Neural cell (in vitro differentiated cells): Measurements from ENCODE around the gene TSPAN17. TPM values are rescaled to one million over a fixed set of nuclear protein-coding genes. Genes with fewer than 3 reads are reported as not detected.

ENCODE experiments used
- H2AFZ ChIP-seq: fragments of 200-600, 300-800 bp; sonication (generic), shearing (Covaris generic); 2 replicates; pipeline ENCODE4 v1.6.0; 2014; ENCODE audit warnings: low read depth, mild to moderate bottlenecking, antibody characterized with exemption, low read length, moderate library complexity
- H3F3A ChIP-seq: fragments of 200-600 bp; shearing (Covaris generic); 2 replicates; pipeline ENCODE4 v1.6.1; 2016; ENCODE audit warnings: mild to moderate bottlenecking, moderate library complexity, mixed read lengths, antibody characterized with exemption, low read length; ENCODE audit not compliant: insufficient read depth, poor library complexity, severe bottlenecking
- H3K27ac ChIP-seq: fragments of 200-600, 300-800 bp; sonication (generic), shearing (Covaris generic); 2 replicates; pipeline ENCODE4 v1.5.1; 2014; ENCODE audit warnings: mild to moderate bottlenecking, low read length, moderate library complexity
- H3K27me3 ChIP-seq: fragments of 300-800, 200-600 bp; sonication (generic), shearing (Covaris generic); 2 replicates; pipeline ENCODE4 v1.6.0; 2014; ENCODE audit warnings: mild to moderate bottlenecking, low read depth, low read length, moderate library complexity; ENCODE audit not compliant: insufficient read depth
- H3K36me3 ChIP-seq: fragments of 300-800, 200-600 bp; sonication (generic), shearing (Covaris generic); 2 replicates; pipeline ENCODE4 v1.5.1; 2014; ENCODE audit warnings: mild to moderate bottlenecking, antibody characterized with exemption, low read length, moderate library complexity; ENCODE audit not compliant: insufficient read depth
- H3K4me2 ChIP-seq: fragments of 300-800, 200-600 bp; sonication (generic), shearing (Covaris generic); 2 replicates; pipeline ENCODE4 v1.6.0; 2014; ENCODE audit warnings: mild to moderate bottlenecking, low read length
- H3K4me3 ChIP-seq: fragments of 300-800, 200-600 bp; sonication (generic), shearing (Covaris generic); 2 replicates; pipeline ENCODE4 v1.5.1; 2014; ENCODE audit warnings: mild to moderate bottlenecking, low read length, moderate library complexity
- H3K79me2 ChIP-seq: fragments of 200-600 bp; shearing (Covaris generic); replicated peaks from 2 replicates; pipeline ENCODE4 v1.6.0; 2014; ENCODE audit warnings: mild to moderate bottlenecking, low read length, moderate library complexity; ENCODE audit not compliant: insufficient read depth
- H3K9ac ChIP-seq: fragments of 300-800, 200-600 bp; sonication (generic), shearing (Covaris generic); 2 replicates; pipeline ENCODE4 v1.6.1; 2016; ENCODE audit warnings: mild to moderate bottlenecking, low read length, mixed read lengths
- H3K9me2 ChIP-seq: fragments of 200-600 bp; shearing (Covaris generic); 2 replicates; pipeline ENCODE4 v1.6.1; 2016; ENCODE audit warnings: mild to moderate bottlenecking, low read length, mixed read lengths; ENCODE audit not compliant: insufficient read depth
- H3K9me3 ChIP-seq: fragments of 200-600, 300-800 bp; sonication (generic), shearing (Covaris generic); 2 replicates; pipeline ENCODE4 v1.6.1; 2016; ENCODE audit warnings: mild to moderate bottlenecking, mixed run types, low read length, moderate library complexity, mixed read lengths
- H4K20me1 ChIP-seq: fragments of 200-600 bp; shearing (Covaris generic); 2 replicates; pipeline ENCODE4 v1.6.1; 2016; ENCODE audit warnings: mild to moderate bottlenecking, mixed run types; ENCODE audit not compliant: insufficient read depth
- EP300 ChIP-seq: fragments of 450-650 bp; conservative IDR thresholded peaks from 2 replicates; pipeline ENCODE4 v1.6.1; 2014; ENCODE audit warnings: antibody characterized with exemption, mild to moderate bottlenecking, moderate library complexity; ENCODE audit not compliant: poor library complexity, severe bottlenecking
- EZH2 ChIP-seq: fragments of 200-600, 300-800 bp; shearing (Covaris generic), sonication (generic); IDR thresholded peaks from 2 replicates; pipeline ENCODE4 v1.6.1; 2014; ENCODE audit warnings: antibody characterized with exemption, low read length, borderline replicate concordance, mild to moderate bottlenecking; ENCODE audit not compliant: insufficient read depth, poor library complexity, severe bottlenecking
- MXI1 ChIP-seq: fragments of 450-650 bp; conservative IDR thresholded peaks from 2 replicates; pipeline ENCODE4 v1.6.1; 2014; ENCODE audit warnings: antibody characterized with exemption, mild to moderate bottlenecking; ENCODE audit not compliant: poor library complexity, severe bottlenecking
- POLR2AphosphoS5 ChIP-seq: IDR thresholded peaks from 2 replicates; pipeline ENCODE4 v1.6.1; 2012
- RAD21 ChIP-seq: fragments of 450-650 bp; conservative IDR thresholded peaks from 2 replicates; pipeline ENCODE4 v1.6.1; 2014; ENCODE audit warnings: antibody characterized with exemption, mild to moderate bottlenecking, moderate library complexity
- SMC3 ChIP-seq: fragments of 450-650 bp; conservative IDR thresholded peaks from 2 replicates; pipeline ENCODE4 v1.6.1; 2014; ENCODE audit warnings: antibody characterized with exemption, mild to moderate bottlenecking, moderate library complexity; ENCODE audit not compliant: poor library complexity
- TAF1 ChIP-seq: IDR thresholded peaks from 2 replicates; pipeline ENCODE4 v1.6.1; 2012; ENCODE audit warnings: low read depth
- polyA plus RNA-seq: library from polyadenylated mRNA; depleted of rRNA; stranded (reverse); fragments of >200 nt; gene quantifications from 2 replicates; pipeline ENCODE4 v1.2.3, GENCODE V29; 2014
- TF ChIP-seq, protein P1 (sequence below): IDR thresholded peaks from 2 replicates; pipeline ENCODE4 v1.6.1; 2012; ENCODE audit warnings: borderline replicate concordance
- TF ChIP-seq, protein P2 (sequence below): fragments of 450-650 bp; IDR thresholded peaks from 2 replicates; pipeline ENCODE4 v1.5.1; 2014; ENCODE audit warnings: antibody characterized with exemption, mild to moderate bottlenecking, moderate library complexity; ENCODE audit not compliant: poor library complexity, severe bottlenecking

TSPAN17 gene
- polyA plus RNA-seq, 1 donor from 2014 or later = 66.4 TPM

DNA sequence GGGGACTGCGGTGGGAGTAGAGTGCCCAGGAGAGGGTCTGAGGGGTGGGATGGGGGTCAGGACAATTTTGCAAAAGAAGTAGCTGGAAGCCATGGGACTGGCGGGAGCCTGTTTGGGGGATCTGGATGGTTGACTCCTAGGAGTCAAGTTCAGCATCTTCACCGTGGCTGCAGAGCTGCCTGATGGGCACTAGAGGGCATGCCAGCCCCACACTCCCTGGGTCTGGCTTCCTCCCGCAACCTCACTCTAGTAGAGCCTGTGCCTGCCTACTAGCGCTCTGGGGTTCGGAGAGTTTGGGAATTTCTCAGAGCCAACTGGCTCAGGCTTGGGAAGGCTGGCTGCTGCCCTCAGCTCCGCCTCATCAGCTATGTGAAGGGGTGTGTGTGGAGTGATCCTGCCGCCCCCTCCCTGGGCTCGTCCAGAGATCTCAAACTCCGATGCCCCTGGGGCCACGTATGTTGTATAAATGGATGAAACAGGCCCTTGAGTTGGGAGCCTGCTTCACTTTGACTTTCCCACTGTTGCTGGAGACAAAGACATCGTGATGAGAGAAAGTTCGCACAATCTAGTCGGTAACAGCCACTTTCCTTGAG is 10.8 kb downstream of the TSPAN17 start:
- Histone ChIP-seq H3K27me3 (no peaks in the 10 kb centered on the region), H4K20me1 (no peaks in the 10 kb centered on the region), H3K4me3 (no peak overlapping the region), H2AFZ (no peak overlapping the region), H3K9me2 (no peaks in the 10 kb centered on the region), H3K9ac (no peak overlapping the region), H3K27ac (no peak overlapping the region), H3K36me3 (no peaks in the 10 kb centered on the region), H3K4me2 (no peak overlapping the region), H3K9me3 (no peaks in the 10 kb centered on the region), H3K79me2 (no peaks in the 10 kb centered on the region), H3F3A (no peaks in the 10 kb centered on the region)
- TF ChIP-seq EZH2 (no peak), EP300 (no peak), MXI1 (no peak), TAF1 (no peak), SMC3 (peak; percentile 95), POLR2AphosphoS5 (no peak), RAD21 (peak; percentile 94)
- TF ChIP-seq, protein P1, sequence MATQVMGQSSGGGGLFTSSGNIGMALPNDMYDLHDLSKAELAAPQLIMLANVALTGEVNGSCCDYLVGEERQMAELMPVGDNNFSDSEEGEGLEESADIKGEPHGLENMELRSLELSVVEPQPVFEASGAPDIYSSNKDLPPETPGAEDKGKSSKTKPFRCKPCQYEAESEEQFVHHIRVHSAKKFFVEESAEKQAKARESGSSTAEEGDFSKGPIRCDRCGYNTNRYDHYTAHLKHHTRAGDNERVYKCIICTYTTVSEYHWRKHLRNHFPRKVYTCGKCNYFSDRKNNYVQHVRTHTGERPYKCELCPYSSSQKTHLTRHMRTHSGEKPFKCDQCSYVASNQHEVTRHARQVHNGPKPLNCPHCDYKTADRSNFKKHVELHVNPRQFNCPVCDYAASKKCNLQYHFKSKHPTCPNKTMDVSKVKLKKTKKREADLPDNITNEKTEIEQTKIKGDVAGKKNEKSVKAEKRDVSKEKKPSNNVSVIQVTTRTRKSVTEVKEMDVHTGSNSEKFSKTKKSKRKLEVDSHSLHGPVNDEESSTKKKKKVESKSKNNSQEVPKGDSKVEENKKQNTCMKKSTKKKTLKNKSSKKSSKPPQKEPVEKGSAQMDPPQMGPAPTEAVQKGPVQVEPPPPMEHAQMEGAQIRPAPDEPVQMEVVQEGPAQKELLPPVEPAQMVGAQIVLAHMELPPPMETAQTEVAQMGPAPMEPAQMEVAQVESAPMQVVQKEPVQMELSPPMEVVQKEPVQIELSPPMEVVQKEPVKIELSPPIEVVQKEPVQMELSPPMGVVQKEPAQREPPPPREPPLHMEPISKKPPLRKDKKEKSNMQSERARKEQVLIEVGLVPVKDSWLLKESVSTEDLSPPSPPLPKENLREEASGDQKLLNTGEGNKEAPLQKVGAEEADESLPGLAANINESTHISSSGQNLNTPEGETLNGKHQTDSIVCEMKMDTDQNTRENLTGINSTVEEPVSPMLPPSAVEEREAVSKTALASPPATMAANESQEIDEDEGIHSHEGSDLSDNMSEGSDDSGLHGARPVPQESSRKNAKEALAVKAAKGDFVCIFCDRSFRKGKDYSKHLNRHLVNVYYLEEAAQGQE = no peak
- TF ChIP-seq, protein P2, sequence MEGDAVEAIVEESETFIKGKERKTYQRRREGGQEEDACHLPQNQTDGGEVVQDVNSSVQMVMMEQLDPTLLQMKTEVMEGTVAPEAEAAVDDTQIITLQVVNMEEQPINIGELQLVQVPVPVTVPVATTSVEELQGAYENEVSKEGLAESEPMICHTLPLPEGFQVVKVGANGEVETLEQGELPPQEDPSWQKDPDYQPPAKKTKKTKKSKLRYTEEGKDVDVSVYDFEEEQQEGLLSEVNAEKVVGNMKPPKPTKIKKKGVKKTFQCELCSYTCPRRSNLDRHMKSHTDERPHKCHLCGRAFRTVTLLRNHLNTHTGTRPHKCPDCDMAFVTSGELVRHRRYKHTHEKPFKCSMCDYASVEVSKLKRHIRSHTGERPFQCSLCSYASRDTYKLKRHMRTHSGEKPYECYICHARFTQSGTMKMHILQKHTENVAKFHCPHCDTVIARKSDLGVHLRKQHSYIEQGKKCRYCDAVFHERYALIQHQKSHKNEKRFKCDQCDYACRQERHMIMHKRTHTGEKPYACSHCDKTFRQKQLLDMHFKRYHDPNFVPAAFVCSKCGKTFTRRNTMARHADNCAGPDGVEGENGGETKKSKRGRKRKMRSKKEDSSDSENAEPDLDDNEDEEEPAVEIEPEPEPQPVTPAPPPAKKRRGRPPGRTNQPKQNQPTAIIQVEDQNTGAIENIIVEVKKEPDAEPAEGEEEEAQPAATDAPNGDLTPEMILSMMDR = peak; percentile 91

DNA sequence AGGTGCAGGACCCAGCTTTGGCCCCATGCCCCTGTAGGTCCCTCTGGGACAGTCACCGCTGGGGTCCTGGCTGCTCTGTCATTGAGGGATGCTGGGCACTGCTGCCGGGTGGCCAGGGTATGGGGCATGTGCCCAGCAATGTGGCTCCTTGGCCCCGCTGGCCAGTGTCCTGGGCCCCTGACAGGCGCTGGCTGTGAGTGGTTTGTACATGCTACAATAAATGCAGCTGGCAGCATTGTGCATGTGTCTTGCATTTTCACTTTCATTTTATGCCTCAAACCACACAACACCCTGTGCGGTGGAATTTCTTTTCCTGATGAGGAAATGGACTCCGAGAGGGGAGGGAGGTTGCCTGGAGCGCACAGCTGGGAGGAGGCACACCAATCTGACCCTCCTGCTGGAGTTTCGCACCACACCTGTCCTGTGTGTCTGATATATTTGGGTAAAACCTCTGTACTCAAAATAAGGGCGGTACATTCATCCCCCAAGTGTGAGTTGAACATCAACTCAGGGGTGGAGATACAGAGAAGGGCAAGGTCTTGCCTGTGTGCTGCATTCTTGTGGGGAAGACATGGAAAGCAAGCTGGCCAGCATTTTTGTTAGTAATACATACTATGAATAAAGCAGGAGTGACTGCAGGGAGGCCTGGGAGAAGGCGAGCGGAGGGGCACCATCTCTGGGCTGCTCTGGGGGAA is 11.7 kb downstream of the TSPAN17 start:
- Histone ChIP-seq H3K27ac (no peak overlapping the region), H3K9ac (no peak overlapping the region), H3F3A (no peaks in the 10 kb centered on the region), H4K20me1 (no peaks in the 10 kb centered on the region), H3K79me2 (no peaks in the 10 kb centered on the region), H3K4me2 (no peak overlapping the region), H3K4me3 (no peak overlapping the region), H3K9me2 (no peaks in the 10 kb centered on the region), H3K27me3 (no peaks in the 10 kb centered on the region), H2AFZ (no peak overlapping the region), H3K36me3 (no peaks in the 10 kb centered on the region), H3K9me3 (no peaks in the 10 kb centered on the region)
- TF ChIP-seq TAF1 (no peak), MXI1 (no peak), POLR2AphosphoS5 (no peak)
- TF ChIP-seq, protein P1 = no peak
